ENCODE data around the gene UFSP2.

- TF ChIP-seq TOX (CRISPR knock-in tag; IDR thresholded peaks at IDR 0.05; ENCODE audit: borderline replicate concordance) (no peak), PATZ1 (CRISPR knock-in tag; IDR thresholded peaks at IDR 0.05; ENCODE audit: borderline replicate concordance) (no peak), ZNF70 (CRISPR knock-in tag; IDR thresholded peaks at IDR 0.05) (no peak), BACH2 (CRISPR knock-in tag; IDR thresholded peaks at IDR 0.05; ENCODE audit: borderline replicate concordance) (no peak), ZFP30 (CRISPR knock-in tag; IDR thresholded peaks at IDR 0.05) (no peak), OSR1 (CRISPR knock-in tag; IDR thresholded peaks at IDR 0.05) (no peak), ESRRG (CRISPR knock-in tag; IDR thresholded peaks at IDR 0.05) (no peak), TSHZ2 (CRISPR knock-in tag; IDR thresholded peaks at IDR 0.05) (no peak), CREB5 (CRISPR knock-in tag; IDR thresholded peaks at IDR 0.05; ENCODE audit: low read depth) (no peak), GLIS3 (CRISPR knock-in tag; IDR thresholded peaks at IDR 0.05) (no peak)
Measured at GRCh38 chr4:185467991-185468390, 42.2 kb upstream of the UFSP2 start.

All from SK-N-SH treated with all-trans-retinoic acid at 6 μM for 48 hours (cell line).